SIG-M5 treated with dmso at 0.1 percent for 504 hours (cell line): Measurements from ENCODE around the gene CRYGD.
"Not testable (repeated sequence)": the region's sequence is repeated elsewhere in the genome, so short reads cannot be mapped to it uniquely, and the experiment has no call there.

Experiments used
- DNase-seq: peaks from one replicate; lab custom pipeline; 2025; ENCODE audit not compliant: unreplicated experiment; lab: John Stamatoyannopoulos, UW

Gene CRYGD

GRCh38 chr2:208130712-208131110, 6.4 kb upstream of the CRYGD start:
- DNase-seq: no peak

DNA sequence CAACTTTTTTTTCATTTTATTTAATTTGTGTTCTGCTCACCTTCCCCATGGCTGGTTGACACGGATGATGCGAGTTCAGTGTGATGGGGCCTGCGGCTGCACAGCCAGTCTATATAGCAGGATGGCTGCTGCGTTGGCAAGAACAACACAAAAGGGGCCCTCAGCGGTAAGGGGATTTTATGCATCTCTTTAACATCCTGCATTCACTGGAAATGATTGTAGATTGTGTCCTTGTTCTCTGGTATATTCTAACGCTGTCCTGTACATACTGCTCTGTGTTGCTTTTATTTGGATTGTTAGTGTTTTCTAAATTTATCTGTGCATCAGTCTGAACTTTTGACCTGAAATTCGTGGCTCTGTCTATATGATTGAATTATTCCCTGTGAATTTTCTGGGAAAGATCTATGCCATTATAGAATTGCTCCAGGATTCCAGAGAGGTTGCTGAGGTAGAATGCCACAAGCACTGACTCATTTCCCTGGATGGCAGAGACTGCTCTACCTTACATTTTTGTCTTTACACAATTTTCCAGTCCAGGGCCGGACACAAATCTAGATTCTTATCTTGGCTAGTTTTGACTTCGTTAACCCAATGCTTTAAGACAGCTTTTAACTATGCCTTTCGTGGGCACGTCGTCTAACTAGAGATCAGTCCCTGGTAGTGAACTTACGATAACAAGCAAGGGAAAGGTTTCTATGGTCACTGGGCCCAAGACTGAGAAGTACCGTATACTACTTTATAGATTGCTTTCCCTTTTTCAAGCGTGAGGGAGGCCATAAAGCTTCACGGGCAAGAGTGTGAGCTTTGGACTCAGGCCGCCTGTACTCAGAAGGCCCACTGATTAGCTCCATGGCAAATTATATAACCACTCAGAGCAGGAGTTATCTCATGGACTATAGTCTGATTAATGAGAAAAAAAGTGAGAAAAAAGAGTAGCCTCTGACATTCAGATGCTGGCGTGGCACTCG, 5.7 kb upstream of the CRYGD start, which contains the start of gene CRYGC:
Gene CRYGC, minus strand, starts transcription at position 85 of the 968 bp plus-strand sequence. Its CDS starts 36 bp downstream, at position 49.
- DNase-seq: no peak

- DNase-seq: no peak
Observed at GRCh38 chr2:208128136-208128535, 3.8 kb upstream of the CRYGD start.

GRCh38 chr2:208127090-208127489, 2.8 kb upstream of the CRYGD start:
- DNase-seq: no peak

GRCh38 chr2:208125251-208125650, 927 bp upstream of the CRYGD start:
- no peak for DNase-seq

DNA sequence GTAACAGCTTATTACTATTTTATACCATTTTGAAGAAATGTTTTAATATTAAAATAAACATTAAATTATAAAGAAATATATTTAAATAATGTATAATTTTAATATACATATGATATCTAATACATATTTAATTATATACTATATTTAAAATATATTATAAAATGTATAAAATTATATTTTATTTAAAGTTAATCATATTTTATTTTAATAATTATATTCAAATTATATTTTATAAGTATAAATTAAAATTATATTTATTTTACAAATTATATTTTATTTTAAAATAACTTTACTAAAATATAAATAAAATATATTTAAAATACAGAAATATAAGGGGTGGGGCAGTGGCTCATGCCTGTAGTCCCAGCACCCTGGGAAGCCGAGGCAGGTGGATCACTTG, 2.1 kb downstream of the CRYGD start:
- DNase-seq: no peak

- DNase-seq: no peak
Observed at GRCh38 chr2:208118918-208119317, 5.4 kb downstream of the CRYGD start.

GRCh38 chr2:208117390-208117789, 6.9 kb downstream of the CRYGD start:
- not testable (repeated sequence) for DNase-seq

- DNase-seq: no peak
Observed at GRCh38 chr2:208112969-208113368, 11.4 kb downstream of the CRYGD start.

DNA sequence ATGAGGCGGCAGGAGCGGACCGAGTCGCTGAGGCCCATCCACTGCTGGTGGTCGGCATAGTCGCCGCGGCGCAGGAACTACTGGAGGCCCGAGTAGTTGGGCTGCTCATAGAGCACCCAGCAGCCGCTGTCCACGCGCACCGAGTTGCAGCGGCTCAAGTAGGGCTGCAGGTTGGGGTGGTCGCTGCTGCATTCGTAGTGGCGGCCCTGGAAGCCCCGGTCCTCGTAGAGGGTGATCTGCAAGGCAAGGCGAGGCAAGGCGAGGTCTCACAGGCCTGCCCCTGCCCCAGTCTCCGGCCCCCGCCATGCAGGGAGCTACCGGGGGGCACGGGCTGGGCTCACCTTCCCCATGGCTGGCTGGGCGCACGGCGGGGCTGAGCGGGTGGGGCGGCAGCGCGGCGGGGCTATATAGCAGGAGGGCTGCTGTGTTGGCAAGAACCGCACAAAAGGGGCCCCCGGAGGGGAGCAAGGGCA, 12.0 kb downstream of the CRYGD start:
- not testable (repeated sequence) for DNase-seq

DNA sequence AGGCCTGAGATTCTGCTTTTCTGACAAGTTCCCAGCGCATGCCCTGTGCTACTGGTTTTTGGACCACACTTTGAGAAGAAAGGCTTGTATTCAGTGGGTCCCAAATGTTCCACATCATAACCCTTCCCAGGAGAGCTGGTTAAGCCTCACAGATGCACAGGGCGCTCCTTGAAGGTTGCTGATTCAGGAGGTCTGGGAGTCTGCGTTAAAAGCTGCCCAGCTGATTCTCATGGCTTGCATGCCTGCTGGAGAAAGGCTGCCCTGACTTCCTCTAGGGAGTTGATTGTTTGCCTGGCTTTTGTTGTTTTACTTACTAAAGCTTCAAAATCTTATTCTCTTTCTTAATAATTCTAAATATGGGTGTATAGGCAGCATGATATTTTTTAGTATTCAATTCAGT, 20.7 kb downstream of the CRYGD start:
- no peak for DNase-seq

- DNase-seq: no peak
Observed at GRCh38 chr2:208101716-208102631, 22.4 kb downstream of the CRYGD start.

DNA sequence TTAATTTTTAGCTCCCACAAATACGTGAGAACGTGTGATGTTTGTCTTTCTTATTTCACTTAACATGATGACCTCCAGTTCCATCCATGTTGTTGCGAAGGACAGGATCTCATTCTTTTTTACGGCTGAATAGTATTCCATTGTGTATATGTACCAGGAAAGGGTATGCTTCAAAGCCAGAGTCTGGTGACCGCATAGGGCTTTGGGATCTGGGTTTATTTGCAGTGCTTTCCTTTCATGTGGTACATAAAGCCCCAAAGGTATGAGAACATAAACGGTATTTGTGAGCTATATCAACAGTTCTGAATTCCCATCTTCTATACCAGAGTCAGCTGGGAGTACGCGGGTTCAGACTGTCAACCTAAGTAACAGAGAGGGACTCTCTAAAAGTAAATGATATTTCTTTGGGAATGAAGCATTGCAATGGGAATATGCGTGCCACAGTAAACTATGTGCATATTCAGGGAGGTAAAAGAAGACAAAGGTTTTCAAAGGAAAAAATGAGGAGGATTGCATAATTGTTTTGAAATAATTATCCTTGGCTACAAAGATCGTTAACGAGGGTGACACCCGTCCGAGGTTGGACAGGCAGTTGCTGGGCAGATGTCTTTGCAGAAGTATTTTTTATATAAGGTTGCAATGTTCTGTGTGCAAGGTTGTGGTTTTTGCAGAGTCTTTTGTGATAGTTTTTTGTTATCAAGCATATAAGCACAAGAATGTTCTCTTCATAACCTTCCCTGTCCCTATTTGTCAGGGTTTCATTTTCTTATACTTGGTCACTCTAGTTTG, 24.4 kb downstream of the CRYGD start:
- DNase-seq: peak; percentile 16

DNA sequence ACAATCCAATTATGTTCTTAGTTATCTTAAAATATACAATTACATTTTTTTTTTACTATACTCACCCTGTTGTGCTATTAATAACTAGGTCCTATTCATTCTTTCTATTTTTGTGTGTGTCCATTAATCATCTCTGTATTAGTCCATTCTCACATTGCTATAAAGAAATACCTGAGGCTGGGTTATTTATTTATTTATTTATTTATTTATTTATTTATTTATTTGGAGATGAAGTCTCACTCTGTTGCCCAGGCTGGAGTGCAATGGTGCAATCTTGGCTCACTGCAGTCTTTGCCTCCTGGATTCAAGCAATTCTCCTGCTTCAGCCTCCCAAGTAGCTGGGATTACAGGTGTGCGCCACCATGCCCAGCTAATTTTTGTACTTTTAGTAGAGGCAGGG, 25.6 kb downstream of the CRYGD start:
- not testable (repeated sequence) for DNase-seq

DNA sequence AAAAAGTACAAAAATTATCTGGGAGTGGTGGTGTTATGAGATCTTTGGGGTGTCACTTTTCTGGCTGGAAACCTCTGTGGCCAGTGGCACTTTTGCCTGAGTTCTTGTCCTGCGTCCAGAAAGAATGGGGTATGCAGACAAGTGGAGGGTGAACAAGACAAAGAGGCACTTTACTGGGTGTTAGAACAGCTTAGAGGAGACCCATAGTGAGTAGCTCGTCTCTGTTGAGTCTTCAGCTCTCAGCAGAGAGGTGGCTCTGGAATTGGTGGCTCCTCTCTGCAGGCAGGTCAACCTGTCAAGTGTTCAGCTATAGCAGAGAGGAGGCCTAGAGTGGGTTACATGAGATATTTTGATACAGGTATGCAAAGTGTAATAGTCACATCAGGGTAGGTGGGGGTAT, 26.1 kb downstream of the CRYGD start:
- no peak for DNase-seq

GRCh38 chr2:208097801-208098200, 26.5 kb downstream of the CRYGD start:
- no peak for DNase-seq

DNA sequence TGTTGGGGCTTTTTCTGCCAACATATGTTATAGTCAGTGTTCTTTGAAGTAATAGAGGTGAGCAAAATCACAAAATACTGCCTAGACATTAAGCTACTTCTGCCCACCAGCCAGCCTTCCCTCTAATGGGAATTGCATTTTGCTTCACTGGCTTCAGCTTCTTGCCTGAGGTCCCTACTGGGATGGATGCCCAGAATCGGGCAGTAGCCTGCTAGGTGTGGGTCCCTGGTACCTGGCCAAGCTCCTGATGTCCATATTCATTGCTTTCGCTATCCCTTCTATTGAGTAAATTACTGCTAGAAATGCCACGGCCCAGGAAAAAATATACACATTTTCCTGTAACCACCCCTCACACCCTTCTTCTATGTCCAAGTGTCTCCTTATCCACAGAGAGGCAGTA, 27.0 kb downstream of the CRYGD start:
- DNase-seq: no peak

- DNase-seq: no peak
Observed at GRCh38 chr2:208096080-208096479, 28.2 kb downstream of the CRYGD start.

DNA sequence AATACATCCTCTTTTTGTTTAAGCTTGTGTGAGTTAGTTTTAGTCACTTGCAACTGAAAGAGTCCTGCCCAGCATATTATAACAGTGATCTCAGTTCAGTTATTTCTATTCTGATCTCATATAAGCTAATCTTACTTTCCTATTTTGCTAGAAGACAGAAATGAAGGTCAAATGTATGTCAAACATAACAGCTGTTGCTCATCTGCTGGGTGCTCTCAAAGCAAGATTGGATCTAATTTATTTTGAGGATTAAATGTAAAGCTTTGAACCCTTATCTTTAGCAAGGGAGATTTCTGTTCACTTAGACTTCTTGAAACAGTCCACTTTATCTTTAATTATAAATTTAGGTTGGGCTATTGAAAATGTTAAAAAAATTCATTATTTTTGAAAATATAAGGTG, 31.2 kb downstream of the CRYGD start:
- no peak for DNase-seq

GRCh38 chr2:208092093-208092832, 32.1 kb downstream of the CRYGD start:
- DNase-seq: no peak
